OCI-LY3 (cell line): ENCODE results near the gene GPR162.

Experiments used
- H2AFZ ChIP-seq: fragments of 200-600, 300-600 bp; shearing (Covaris generic); 2 replicates; pipeline ENCODE4 v1.6.0; 2014; ENCODE audit warnings: antibody characterized with exemption, low read depth, low read length
- H3K27ac ChIP-seq: fragments of 200-600, 300-600 bp; sonication (generic); 2 replicates; pipeline ENCODE4 v1.5.1; 2014; ENCODE audit warnings: mild to moderate bottlenecking, low read length, moderate library complexity, mixed read lengths
- H3K27me3 ChIP-seq: fragments of 200-600, 300-600 bp; sonication (generic); 2 replicates; pipeline ENCODE4 v1.6.1; 2014; ENCODE audit warnings: low read depth, low read length, mixed read lengths
- H3K36me3 ChIP-seq: fragments of 200-600, 300-600 bp; sonication (generic); replicated peaks from 2 replicates; pipeline ENCODE3; 2014; ENCODE audit warnings: low read depth, low read length, mixed read lengths
- H3K4me1 ChIP-seq: fragments of 300-600, 200-600 bp; sonication (generic); 2 replicates; pipeline ENCODE4 v1.6.1; 2014; ENCODE audit warnings: low read length, mixed read lengths
- H3K4me2 ChIP-seq: fragments of 200-600, 300-600 bp; sonication (generic); 2 replicates; pipeline ENCODE4 v1.6.1; 2014; ENCODE audit warnings: low read length, mixed read lengths
- H3K4me3 ChIP-seq: fragments of 300-600, 200-600 bp; sonication (generic); 2 replicates; pipeline ENCODE4 v1.5.1; 2014; ENCODE audit warnings: antibody characterized with exemption, mild to moderate bottlenecking, low read length, moderate library complexity
- H3K79me2 ChIP-seq: fragments of 300-600, 200-600 bp; shearing (Covaris generic); 2 replicates; pipeline ENCODE4 v1.6.1; 2014; ENCODE audit warnings: mild to moderate bottlenecking, low read length, mixed read lengths
- H3K9ac ChIP-seq: fragments of 300-600, 200-600 bp; shearing (Covaris generic); 2 replicates; pipeline ENCODE4 v1.6.0; 2014; ENCODE audit warnings: mild to moderate bottlenecking, low read length, moderate library complexity
- H3K9me3 ChIP-seq: fragments of 200-600, 300-600 bp; shearing (Covaris generic); 2 replicates; pipeline ENCODE4 v1.6.1; 2014; ENCODE audit warnings: low read length, mixed read lengths; ENCODE audit not compliant: insufficient read depth
- H4K20me1 ChIP-seq: fragments of 200-600, 300-600 bp; sonication (generic); 2 replicates; pipeline ENCODE4 v1.6.1; 2016; ENCODE audit warnings: low read length, mixed read lengths; ENCODE audit not compliant: insufficient read depth
- CTCF ChIP-seq: fragments of 200-600, 300-600 bp; sonication (generic); IDR thresholded peaks from 2 replicates; pipeline ENCODE4 v1.5.1; 2014; ENCODE audit warnings: antibody characterized with exemption, low read length, low read depth
- EZH2phosphoT487 ChIP-seq: fragments of 200-600 bp; shearing (Covaris generic); IDR thresholded peaks from 2 replicates; pipeline ENCODE4 v1.6.1; 2018; ENCODE audit warnings: antibody characterized with exemption, mixed run types, low read depth

The GPR162 gene

GRCh38 chr12:6778217-6778573 is 43.4 kb upstream of the GPR162 start:
- Histone ChIP-seq H3K4me2 (peak overlapping the region; percentile 92), H3K79me2 (no peaks in the 10 kb centered on the region), H3K27ac (no peak overlapping the region), H2AFZ (peak overlapping the region; percentile 82), H3K4me3 (peak overlapping the region; percentile 76), H4K20me1 (no peaks in the 10 kb centered on the region), H3K4me1 (peaks cover 29% of the 10 kb centered on the region), H3K27me3 (peaks cover 30% of the 10 kb centered on the region), H3K9me3 (no peaks in the 10 kb centered on the region), H3K9ac (peak overlapping the region; percentile 59), H3K36me3 (no peaks in the 10 kb centered on the region)
- TF ChIP-seq CTCF (no peak), EZH2phosphoT487 (no peak)

- Histone ChIP-seq H3K4me2 (peak overlapping the region; percentile 92), H3K27ac (no peak overlapping the region)
Observed at GRCh38 chr12:6778574-6779550, 42.8 kb upstream of the GPR162 start.

GRCh38 chr12:6779708-6780432 is 41.8 kb upstream of the GPR162 start:
- H2AFZ ChIP-seq = no peak overlapping the region
- H3K27ac ChIP-seq = no peak overlapping the region

More at GRCh38 chr12:6778574-6779550, 42.8 kb upstream of the GPR162 start:
- no peaks in the 10 kb centered on the region for H3K9me3 ChIP-seq
- H3K4me1 ChIP-seq = peaks cover 29% of the 10 kb centered on the region
- H2AFZ ChIP-seq = peak overlapping the region; percentile 82
- peak; percentile 94 for TF ChIP-seq CTCF
- TF ChIP-seq EZH2phosphoT487 = no peak
- peak overlapping the region; percentile 76 for H3K4me3 ChIP-seq
- H3K79me2 ChIP-seq = no peaks in the 10 kb centered on the region
- H3K9ac ChIP-seq = peak overlapping the region; percentile 59
- no peaks in the 10 kb centered on the region for H4K20me1 ChIP-seq
- peaks cover 30% of the 10 kb centered on the region for H3K27me3 ChIP-seq
- no peaks in the 10 kb centered on the region for H3K36me3 ChIP-seq

More at GRCh38 chr12:6779708-6780432, 41.8 kb upstream of the GPR162 start:
- no peaks in the 10 kb centered on the region for H4K20me1 ChIP-seq
- peaks cover 37% of the 10 kb centered on the region for H3K4me1 ChIP-seq
- H3K27me3 ChIP-seq = peaks cover 24% of the 10 kb centered on the region
- no peaks in the 10 kb centered on the region for H3K36me3 ChIP-seq
- no peak overlapping the region for H3K9ac ChIP-seq
- no peaks in the 10 kb centered on the region for H3K79me2 ChIP-seq
- H3K4me3 ChIP-seq = no peak overlapping the region
- no peak for TF ChIP-seq CTCF
- TF ChIP-seq EZH2phosphoT487 = no peak
- H3K4me2 ChIP-seq = no peak overlapping the region
- H3K9me3 ChIP-seq = no peaks in the 10 kb centered on the region
